ENCODE results near the gene OR5K4.
"Not testable (repeated sequence)": the region's sequence is repeated elsewhere in the genome, so short reads cannot be mapped to it uniquely, and the experiment has no call there.

OR5K4 gene

DNA sequence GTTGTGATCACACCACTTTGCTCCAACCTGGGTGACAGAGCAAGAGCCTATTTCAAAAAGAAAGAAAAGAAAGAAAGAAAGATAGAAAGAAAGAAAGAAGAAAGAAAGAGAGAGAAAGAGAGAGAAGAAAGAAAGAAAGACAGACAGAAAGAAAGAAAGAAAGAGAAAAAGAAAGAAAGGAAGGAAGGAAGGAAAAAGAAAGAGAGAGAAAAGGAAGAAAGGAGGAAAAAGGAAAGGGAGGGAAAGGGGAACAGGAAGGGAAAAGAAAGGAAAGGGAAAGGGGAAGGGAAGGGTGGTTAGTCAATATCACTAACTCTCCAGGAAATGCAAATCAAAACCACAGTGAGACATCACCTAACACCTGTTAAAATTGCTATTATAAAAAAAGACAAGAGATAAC is 18.2 kb downstream of the OR5K4 start:
- no peak for DNase-seq

DNA sequence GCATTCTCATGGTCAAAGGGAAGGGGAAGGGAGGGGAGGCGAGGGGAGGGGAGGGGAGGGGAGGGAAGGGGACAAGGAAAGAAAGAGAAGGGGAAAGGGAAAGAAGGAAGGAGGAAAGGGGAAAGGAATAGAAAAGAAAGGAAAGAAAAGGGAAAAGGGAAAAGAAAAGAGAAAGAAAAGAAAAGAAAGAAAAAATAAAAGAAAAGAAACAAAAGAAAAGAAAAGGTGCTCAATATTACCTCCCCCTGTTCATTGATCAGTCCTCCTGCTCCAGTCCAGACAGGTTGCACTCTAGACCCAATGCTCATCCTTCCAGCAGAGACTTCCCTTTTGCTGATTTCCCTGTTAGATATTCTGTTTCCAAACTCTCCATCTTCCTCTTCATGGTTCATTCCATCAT is 18.8 kb downstream of the OR5K4 start:
- DNase-seq, result no peak

DNA sequence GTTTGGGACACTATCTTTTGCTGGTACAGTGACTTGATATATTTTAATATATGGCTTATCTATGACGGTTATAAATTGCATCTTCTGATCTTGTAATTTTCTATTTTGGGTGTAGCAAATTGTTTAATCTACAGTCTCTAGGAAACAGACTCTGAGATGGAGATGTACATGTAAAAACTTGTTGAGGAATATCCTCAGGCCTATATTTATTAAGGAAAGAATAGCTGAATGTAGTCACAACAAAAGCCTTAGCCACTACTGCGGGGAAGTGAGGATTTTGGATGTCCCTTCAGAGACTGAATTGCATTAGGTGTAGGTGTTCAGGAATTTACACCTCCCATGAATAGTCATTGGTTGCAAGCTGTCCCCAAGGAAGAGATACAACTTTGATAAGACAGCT is 23.0 kb downstream of the OR5K4 start:
- no peak for DNase-seq

DNA sequence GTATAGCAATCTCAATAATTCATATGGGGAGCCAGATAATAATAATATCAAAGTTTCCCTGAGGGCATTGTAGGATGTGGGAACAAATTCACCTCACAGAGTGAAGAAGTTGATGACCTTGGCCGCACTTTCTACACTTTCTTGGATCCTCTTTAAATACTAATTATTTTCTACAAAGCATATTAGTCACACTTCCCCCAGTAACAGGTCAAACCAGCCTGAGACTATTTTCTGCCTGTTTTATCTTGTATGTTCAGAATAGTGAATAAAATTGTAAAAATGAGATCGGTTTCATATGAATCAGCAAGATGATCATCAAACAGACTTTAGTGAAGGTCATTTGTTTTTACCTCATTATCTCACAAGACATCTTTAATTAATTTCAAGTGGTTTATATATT is 34.5 kb downstream of the OR5K4 start:
- DNase-seq, result no peak

DNA sequence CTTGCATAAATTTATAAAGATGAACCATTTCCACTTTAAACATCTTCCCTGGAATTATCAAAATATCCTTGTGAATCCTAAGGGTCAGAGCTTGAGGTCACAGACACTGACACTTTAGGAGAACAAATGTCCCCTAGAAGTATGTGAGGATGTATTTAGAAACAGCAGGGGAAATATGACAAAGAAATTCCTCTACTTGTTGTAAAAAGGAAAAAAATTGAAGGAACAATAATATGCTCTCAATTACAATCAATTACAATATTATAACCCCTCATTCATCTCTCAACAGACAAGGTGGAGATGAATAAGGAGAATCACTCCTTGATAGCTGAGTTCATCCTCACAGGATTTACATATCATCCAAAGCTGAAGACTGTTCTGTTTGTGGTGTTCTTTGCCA is 36.7 kb downstream of the OR5K4 start, which contains the start of gene OR5K3:
Gene OR5K3 (plus strand): TSS at position 301 of the 400 bp plus-strand sequence. CDS start 0 bp downstream, at position 301.
- DNase-seq, result no peak

DNA sequence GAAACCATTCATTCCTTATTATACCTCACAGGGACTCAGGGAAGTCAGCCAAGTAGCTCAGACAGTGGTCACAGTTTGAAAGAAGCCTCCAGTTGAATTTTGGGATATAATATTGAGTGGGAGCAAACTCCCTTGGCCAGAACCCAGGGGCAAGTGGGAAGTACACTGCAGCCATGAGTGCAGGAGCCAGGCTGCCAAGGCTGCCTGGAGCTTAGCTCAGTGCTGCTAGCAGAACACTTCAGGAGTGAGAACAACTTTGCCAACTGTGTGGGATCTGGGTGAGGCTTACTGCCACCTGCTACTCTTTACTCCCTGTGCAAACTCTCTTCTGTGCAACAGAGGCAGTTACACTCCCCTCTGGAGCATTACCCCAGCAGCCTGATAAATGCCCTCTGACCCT is 41.4 kb downstream of the OR5K4 start:
- no peak for DNase-seq

DNA sequence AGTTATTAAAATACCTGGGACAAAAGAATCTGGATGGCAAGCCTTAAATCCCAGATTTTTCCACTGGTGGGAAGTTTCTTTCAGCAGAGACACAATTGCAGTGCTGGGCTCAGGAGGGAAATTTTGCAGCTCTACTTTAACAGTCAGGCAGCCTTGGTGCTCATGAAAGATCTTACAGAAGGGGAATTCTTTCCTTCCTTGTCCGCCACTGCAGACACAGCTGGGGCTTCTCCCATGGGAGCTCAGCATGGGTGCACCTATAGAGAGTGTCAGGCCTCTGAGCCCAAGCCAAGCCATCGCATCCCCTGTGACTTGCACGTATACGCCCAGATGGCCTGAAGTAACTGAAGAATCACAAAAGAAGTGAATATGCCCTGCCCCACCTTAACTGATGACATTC is 42.8 kb downstream of the OR5K4 start:
- not testable (repeated sequence) for DNase-seq

DNA sequence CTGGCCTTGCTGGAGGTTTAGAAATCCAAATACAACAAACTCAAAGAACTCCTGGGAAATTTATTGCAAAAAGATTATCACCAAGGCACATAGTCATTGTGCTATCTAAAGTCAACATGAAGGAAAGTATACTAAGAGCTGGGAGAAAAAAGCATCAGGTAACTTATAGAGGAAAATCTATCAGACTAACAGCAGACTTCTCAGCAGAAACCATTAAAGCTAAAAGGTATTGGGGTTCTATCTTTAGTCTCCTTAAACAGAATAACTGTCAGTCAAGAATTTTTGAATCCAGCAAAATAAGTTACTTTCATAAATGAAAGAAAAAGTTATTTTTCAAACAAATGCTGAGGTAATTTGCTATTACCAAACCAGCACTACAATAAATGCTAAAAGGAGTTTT is 44.9 kb downstream of the OR5K4 start:
- DNase-seq, result no peak

DNA sequence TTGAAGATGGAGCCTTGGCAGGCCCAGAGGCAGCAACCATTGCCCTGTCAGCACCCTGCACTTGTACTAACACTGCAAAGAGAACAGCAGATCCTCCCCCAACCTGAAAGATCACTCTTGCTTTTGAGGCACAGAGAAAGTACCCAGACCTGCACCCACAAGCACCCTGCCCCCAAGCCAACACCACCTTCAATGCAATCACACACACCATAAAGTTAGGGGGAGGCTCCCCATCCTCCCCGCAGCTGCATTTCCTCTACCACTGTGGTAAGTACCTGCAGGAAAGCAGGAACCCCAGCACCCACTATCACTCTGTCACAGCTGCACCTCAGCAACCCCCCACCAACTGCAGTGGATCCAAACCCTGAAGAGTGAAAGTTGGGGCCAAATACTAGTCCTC is 48.9 kb downstream of the OR5K4 start:
- no peak for DNase-seq

DNA sequence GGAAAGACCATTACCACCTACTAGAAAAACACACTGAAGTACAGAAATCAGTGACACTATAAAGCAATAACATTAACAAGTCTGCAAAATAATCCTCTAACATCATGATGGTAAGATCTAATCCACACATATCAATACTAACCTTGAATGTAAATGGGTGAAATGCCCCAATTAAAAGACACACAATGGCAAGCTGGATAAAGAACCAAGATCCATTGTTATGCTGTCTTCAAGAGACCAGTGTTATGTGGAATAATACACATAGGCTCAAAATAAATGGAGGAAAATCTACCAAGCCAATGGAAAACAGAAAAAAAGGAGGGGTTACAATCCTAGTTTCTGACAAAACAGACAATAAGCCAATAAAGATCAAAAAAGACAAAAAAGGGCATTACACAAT is 50.4 kb downstream of the OR5K4 start:
- DNase-seq, result no peak

Data from central memory CD4-positive, alpha-beta T cell (primary cell).